HUDEP-2 (cell line): ENCODE measurements around the gene PAQR7.

Experiments
- DNase-seq, 76 experiments: peaks; one replicate each; lab custom pipeline; 2025; ENCODE audit not compliant: unreplicated experiment in 76 of 76; lab: John Stamatoyannopoulos, UW

PAQR7 gene

DNA sequence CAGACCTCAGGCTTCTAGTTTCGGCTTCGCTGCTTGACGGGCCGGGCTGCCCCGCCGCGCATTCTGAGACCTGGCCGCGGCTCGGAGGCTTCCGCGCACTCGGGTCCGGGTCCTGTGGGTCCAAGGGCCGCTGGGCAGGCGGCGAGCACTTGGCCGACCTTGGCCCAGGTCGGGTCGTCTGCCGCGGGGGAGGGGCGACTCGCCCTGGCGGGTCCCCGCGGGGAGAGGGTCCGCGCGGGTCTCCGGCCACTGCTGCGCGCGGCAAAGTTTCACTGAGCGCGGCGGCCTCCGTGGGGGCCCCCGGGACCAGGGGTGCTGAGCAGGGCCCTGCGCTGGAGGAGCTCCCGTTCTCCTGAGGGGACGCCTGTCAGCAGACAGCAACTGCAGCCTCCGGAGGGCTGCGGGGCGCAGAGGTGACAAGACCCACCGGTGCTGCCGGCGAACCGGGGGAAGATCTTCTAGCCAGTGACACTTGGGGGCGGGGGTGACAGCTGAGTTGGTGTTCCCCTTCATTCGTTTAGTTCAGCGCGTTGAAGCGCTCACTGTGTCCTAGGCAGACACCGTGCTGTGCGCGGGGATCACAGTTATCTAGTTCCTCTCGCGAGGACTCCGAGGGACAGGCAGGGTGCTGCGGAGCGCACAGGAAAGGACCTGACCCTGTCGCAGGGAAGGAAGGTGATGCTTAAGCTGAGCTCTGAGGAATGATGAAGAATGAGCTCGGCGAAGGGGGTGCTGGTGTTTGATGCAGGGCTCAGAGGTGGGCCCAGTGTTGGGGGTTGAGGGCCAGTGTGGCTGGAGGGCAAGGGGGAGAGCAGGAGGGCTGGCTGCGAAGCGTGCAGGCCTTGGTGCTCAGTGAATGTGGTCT is 55.0 kb downstream of the PAQR7 start:
- peak in 54 of 76 experiments; percentile 3 to 64 (median 34) for DNase-seq

DNA sequence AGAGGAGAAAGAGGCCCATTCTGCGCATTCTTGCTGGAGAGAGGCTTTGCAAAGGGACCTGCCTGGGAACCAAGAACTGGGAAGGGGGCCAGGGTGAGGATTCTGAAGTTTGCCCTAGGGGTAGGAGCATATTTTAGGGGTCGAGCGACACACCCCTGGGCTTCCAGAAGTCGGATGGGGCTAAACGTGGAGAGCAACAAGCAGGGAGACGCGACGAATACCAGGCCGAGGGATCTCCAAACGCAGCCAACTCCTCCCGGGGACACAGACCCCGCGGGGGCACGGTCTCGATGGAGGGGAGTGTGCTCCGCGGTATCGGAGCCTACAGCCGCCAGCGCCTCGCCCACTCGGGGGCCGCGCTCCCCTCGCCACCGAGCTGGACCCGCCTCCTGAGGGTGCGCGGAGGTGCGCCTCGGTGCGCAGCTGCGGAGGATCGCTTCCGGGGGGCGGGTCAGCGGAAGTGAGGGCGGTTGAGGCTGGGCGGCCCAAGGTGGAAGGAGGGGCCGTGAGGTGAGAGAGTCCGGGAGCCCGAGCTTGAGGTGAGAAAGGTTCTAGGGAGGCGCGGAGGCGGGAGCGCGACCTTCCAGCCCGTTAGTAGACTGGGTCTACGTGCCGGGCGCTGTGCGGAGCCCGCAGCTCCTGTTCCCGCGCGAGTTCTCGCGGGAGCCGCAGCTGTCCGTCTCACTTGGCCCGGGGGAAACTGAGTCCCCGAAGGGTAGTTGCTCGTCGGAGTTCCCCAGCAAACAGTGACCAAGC is 55.8 kb downstream of the PAQR7 start, which contains the start of gene MTFR1L:
TSS of gene MTFR1L (plus strand) at position 464 of the 756 bp plus-strand sequence. CDS start 3,151 bp downstream, outside the sequence.
- peak in 71 of 76 experiments; percentile 9 to 85 (median 64) for DNase-seq

DNA sequence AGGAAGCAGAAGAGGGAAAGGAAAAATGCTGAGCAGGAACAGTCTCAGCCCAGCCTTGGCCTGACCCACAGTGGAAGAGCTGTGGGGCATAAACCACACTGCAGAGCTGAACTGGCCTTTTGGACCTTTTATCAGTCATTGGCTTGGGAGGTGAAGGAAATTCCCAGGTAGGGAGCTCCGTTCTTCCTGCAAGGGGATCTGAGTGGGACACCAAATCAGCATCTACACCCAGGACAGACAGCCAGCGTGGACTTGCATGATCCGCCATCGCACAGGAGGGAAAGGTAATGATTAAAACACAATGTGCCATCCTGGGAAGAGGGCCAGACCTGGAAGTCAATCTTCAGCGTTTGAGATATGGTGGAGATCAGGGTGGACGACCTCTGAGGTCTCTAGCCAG is 56.9 kb downstream of the PAQR7 start:
- no peak for DNase-seq

DNA sequence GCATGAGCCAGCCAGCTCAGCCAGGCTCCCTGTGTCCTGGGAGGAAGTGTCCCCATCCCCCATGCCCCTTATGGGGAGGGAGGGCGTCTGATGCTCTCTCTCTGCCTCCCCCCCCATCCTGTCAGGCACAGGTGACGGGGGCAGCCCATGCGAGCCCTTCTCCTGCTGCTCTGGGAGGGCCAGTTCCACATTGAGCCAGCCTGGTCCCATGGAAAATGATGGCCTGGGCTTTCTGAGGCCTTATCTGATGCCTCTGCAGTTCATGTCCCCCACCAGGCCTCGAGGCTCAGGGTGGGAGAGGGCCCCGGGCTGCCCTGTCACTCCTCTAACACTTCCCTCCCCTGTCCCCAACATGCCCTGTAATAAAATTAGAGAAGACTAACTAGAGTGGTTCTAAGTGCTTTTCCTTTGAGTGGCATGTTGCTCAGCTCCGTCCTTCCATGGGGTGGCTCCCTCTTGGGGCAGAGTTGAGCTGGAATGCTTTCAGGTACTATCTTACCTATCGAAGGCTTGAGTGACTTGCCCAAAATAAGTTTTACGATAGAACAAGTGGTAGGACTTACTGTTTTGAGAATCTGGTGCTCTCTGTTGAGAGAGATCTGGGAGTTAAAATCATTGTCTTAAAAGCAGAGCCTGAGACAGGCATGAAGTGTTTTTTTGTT is 57.5 kb downstream of the PAQR7 start:
- DNase-seq, result no peak

DNA sequence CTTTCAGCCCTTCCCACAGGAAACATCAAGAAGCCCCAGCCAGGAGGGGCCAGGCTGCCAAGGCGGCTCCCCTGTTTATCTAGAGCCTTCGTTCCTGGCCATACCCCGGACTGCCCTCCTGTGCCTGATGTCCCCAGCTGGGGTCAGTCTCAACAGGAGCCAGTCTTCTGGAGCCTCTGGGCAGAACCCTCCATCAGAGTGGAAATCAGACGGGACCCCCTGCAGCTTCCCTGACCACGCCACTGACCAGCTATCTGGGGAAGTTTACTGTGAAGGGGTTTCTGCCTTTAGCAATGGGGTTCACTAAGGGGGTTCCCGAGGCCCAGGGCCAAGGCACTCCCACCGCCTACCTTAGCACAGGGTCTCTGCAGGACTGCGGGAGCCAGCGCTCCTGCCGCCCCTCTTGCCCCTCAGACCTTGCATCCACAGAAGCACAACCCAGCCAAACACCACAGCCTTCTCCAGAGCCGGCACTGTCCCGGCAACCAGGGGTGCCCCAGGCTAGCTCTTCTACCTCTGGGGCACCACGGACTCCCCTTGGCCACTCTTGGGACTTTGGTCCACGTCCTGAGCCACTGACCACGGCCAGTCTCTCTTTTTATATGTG is 59.3 kb downstream of the PAQR7 start:
- DNase-seq, result no peak

DNA sequence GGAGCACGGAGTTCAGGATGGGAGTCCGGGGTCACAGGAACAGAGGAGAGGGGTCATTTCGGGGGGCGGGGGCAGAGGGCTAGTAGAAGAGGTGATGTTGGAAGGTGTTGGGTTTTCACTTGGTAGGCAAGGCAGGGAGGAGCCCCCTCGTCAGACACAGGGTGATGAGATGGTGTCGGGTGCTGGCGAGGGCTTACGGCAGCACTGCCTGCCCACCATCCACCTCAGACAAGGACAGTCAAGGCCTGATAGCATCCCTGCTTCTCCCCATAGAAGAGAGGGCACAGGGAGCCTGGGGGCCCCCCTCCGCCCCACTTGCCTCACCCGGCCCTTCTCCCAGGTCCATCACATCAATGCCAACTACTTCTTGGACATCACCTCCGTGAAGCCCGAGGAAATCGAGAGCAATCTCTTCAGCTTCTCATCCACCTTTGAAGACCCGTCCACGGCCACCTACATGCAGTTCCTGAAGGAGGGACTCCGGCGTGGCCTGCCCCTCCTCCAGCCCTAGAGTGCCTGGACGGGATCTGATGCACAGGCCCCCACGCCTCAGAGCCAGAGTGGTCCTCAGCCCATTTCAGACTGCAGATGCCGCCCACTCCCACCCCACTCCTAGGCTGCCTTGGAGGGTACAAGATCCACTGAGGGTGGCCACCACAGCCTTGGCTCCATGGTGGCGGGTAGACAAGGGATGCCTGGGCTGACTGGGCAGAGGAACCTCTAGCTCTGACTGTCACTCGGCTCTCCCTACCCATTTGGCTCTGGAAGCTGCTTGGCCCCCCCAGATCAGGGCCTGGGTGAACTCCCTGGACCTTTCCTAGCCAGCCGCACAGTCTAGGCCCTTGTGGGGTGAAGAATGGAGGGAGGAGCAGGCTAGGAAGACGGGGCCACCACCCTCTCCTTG is 60.0 kb downstream of the PAQR7 start:
- DNase-seq, result no peak

DNA sequence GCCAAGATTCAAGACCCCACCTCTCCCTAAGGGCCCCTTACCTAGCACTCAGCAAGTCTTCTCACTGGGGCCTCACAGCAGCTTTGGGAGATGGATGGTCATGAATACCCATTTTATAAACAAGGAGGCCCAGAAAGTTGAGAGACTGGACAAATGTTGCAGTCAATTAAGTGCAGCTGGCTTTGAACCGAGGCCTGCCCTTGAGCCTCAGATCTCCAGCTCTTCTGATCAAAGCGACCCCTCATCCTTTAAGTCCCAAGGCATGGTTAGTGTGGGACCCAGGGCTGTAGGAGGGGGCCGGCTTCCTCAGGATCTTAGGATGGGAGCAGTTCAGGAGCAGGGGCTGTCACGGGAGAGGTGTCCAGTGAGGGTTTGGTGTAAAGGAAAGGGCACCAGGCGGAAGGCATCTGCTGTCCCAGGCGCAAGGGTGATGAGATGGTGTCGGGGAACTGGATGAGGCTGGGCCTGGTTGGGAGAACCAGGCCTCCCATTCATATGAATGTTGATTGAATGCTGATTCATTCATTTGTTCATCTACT is 60.9 kb downstream of the PAQR7 start:
- DNase-seq, result no peak

DNA sequence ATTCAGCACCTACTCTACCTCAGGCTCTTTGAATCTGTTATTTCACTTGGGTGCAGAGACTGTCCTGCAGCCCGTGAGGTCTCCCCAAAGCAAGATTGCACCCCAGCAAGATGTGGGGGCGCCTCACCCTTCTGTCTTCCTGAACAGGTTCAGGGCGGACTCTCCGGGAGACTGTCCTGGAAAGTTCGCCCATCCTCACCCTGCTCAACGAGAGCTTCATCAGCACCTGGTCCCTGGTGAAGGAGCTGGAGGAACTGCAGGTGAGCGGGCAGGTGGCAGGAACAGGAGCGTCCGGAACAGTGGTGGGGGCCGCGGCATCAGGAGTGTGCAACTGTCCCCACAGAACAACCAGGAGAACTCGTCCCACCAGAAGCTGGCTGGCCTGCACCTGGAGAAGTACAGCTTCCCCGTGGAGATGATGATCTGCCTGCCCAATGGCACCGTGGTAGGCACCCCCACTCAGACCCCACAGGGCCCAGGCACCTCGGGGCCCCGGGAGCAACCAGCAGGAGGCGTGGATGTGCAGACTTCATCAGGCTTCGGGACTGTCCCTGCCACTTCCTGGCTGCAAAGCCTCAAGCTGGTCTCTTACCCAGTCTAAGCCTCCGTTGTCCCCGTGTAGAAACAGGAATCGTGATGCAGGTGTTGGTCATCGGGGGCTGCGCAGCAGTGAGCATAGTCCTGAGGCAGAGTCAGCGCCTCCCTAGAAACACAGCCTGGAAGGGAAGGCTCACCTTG is 61.6 kb downstream of the PAQR7 start:
- DNase-seq, result no peak

DNA sequence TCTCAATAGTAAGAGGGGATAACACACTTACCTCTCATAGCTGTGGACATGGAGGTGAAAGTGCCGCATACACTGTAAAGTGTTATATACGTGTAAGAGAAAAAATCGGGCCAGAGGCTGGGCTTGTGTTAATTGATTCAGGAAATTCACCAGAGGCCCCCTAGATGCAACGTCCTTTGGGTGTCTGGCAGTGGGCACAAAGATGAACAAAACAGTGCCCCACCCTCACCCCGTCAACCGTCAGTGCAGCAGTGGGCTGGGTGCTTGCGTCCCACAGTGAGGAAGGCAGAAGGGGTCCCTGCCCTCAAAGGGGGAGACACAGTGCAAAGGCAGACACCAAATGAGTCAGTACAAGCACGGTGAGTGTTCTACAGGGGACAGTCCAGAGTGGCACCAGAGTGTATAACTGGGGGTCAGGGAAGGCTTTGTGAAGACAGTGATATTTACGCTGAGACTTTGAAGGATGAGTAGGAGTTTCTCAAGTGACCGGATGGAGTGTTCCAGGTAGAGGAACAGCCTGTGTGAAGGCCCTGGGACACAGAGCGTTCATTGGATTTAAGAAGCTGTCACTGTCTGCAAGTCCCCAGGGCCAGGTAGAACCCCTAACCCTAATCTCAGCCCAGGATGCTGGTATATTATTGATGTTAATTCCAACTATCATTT is 62.3 kb downstream of the PAQR7 start:
- DNase-seq, result no peak
